Activated T-cell treated with anti-CD3 and anti-CD28 coated beads, Interleukin-2, amount 50 U/mL, for 1 hour (primary cell): ENCODE results near the gene G2E3.
"Not testable (repeated sequence)": the region's sequence is repeated elsewhere in the genome, so short reads cannot be mapped to it uniquely, and the experiment has no call there.

Experiments
- DNase-seq: peaks from one replicate; pipeline ENCODE4 v3.0.0-alpha.2; 2020

G2E3 gene, protein sequence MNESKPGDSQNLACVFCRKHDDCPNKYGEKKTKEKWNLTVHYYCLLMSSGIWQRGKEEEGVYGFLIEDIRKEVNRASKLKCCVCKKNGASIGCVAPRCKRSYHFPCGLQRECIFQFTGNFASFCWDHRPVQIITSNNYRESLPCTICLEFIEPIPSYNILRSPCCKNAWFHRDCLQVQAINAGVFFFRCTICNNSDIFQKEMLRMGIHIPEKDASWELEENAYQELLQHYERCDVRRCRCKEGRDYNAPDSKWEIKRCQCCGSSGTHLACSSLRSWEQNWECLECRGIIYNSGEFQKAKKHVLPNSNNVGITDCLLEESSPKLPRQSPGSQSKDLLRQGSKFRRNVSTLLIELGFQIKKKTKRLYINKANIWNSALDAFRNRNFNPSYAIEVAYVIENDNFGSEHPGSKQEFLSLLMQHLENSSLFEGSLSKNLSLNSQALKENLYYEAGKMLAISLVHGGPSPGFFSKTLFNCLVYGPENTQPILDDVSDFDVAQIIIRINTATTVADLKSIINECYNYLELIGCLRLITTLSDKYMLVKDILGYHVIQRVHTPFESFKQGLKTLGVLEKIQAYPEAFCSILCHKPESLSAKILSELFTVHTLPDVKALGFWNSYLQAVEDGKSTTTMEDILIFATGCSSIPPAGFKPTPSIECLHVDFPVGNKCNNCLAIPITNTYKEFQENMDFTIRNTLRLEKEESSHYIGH

DNA sequence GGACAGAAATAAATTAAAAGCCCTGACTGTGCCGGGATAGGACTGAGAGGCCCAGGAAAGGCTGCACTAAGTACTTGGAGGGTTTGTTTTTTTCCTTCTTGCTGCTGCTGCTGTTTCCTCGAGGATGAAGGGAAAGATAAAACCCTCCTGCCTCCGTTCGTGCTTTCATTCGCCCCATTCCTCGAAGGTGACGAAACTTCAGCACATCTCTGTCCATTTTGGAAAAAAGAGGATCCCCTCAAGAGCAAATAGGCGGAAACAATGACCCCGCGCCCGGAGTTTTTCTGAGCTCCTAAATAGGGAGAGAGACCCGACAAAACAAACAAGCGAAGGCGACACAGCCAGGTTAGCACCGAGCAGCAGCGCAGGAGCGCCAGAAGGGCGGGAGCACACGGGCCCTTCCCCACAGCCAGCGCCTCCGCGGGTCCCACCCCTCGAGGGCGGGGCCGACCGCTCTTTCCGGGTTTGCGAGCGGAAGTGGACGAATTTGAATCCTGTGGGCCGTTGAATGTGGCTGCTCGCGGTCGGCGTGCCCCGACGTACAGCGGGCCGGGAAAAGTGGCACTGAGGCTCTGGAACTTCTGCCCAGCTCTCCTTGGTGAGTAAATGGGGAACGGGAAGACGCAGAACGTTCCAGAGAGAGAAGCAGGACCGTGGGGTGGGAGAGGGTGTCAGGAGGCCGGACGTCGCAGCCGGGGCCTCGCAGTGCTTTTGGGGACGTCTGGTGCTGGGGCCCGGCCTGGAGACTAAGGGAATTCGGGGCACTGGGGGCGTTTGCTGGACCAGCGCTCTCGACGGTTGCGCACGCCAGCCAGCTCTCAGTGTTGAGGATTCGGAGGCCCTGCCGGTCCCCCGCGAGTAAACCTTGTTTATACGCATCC is at the start of gene G2E3:
Gene G2E3, plus strand, starts transcription at position 484 of the 881 bp plus-strand sequence. CDS start 21,922 bp downstream, outside the sequence.
- peak; percentile 89 for DNase-seq

DNA sequence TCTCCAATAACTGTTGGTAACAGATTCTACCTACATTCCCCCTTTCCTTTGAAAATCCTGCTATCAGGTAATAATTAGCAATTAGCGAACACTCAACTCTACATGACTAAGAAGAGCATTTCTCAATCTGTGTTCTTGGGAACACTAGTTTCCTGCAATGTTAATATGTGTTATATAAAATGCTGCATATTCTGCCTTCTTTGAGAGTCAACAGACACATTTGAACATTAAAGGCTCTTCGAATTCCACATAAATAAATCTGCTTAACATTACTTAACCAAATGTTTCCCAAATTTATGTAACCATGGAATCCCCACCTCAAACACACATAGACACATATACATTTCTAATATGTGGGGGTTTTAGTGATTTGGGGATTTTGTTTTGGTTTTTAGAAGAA is 41.2 kb upstream of the G2E3 start:
- DNase-seq = no peak

DNA sequence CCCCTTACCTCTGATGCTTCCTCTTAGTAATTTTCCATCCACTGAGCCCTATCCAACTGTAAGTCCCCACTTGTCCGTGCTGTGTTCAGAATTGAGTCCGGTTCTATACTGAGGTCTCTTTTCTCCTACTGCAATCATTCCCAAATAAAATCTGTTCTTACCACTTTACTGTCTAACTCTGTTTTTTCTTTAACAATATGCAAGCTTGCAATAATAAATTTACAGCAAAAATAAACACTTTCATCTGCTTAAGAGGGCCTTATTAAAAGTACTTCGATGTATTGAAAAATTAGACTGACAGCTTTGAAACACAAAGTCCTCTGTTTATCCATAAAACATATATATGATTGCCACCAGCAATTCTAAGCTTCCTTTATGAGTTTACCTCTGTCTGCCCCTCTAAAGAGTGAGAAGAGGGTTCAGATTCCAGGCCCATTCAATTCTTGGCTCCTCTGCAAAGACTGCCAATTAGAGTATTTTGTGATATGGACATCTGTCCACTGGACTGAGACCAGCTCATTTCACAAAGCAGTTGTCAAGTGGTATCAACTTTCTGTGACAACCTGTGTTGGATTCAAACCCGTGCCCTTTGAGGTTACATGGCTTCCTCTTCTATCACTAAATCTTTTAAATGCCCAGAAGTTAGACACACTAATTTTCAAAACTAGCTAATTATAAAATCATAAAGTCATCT is 39.9 kb upstream of the G2E3 start:
- no peak for DNase-seq

DNA sequence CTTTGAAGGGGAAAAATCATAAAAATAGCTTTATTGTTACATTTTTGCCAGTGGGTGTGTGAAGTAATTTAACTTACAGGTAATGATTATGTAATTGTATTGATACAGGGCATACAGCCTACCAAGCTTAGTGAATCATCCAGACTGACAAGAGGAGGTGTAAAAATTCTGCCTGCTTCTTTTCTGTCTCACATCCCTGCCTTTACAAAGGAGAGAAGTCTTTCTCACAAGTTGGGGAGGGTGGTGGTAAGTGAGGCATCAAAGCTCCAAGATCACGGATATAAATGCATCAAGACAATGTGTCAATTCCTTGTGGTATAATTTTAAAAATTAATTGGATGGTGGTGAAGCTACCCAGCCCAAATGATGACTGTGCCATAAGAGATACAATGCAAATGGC is 39.0 kb upstream of the G2E3 start:
- no peak for DNase-seq

DNA sequence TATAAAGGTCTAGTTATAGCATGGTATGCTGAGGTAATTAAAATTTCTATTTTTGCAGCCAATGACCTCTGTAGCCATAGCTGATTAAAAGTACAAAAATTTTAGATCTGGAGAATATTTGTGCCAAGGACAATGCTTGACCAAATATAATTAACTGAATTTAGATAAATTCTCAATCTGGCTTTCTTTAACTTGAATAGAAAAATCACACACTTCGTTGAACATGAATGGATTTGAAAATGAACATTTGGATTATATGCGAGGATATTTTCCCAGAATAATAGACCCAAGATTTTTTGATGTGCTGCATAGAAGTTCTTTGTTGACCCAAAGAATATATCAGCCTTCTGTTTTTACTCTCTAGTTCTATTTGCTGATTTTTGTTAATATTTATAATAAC is 38.4 kb upstream of the G2E3 start:
- no peak for DNase-seq

DNA sequence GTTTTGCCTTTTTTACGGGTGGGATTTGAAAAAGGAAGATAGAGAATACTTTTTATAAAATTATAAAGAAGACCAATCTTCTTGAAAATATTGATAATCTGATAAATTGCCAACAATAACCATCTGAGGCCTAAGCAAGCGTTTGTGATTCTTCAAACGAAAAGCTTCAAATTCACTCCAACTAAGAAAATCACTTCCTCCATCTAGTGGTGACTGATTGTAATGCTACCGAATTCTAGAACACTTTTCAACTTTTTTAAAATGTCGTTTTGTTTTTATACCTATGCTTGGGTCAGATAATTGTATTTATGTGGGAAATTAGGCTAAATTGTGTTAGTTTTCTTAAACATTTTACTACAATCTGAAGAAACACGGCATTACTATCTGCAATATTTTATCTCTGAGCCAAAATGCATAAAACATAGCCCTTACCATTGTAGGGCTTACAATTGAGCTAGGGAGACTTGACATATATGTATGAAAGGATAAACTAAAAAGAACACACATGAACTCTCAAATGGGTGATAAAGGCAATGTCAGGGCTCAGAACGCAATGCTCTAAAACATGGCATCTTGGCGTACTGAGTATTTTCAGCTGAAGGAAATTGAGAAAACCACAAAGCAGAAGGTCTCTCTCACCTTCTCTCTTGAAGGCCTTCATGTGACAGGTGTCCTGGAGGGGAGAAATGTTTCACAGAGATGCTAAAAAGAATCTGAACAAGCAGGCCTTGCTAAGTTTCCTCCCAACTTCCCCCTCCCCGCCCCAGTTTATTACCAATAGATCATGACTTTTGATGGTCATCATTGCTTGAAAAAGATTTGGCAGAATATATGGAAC is 36.8 kb upstream of the G2E3 start:
- DNase-seq = no peak

DNA sequence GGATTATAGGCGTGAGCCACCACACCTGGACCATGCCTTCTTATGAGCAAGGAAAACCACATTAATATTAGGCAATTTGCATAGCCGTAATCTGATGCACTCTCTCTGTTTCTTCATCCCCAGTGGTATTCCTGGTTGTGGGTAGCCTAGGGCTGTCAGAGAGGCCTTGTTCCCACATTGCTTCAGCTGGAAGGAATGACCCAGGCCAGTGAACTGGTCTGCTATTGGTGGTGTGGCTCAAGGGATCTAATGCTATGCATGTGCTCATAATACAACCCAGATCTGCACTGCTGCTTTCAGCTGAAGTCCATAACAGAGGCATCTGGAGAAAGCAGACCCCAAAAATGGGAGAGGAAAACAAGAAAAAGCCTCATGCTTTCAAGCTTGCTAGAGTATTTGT is 33.1 kb upstream of the G2E3 start:
- no peak for DNase-seq

DNA sequence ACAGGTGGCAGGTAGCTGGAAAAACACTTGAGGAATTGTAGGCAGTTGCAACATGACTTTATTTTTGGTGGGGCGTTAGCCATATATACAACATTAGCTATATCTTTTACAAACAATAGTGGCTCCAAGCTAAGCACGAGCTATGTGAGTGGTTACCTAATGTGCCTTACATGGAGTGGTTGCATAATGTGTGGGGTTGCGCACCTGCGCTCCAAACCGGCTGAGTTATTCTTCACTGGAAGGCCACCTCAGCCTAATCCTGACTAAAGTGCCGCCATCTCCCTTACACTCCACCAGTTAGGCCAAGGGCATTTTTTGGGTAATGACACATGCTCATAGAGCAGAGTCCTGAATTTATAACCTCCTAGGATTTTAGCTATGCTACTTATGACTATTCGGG is 31.8 kb upstream of the G2E3 start:
- no peak for DNase-seq

DNA sequence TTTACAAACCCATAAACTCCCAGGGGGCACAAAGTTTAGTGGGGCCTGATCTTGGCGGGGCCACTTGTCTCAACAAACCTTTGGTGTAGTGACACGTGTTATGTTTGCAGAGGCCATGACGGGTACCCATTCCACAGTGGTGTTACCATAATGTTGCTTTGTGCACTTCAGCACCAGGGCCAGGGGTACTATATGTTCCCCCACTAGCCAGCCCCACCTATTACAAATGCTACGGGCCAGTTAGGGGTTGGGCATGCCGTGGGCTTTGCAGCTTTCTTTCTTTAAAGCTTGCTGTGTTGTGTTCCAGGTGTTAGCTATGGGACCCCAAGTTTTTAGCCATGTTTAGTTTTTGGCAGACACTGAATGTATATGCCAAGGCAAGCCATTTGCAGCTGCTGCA is 30.8 kb upstream of the G2E3 start:
- no peak for DNase-seq

DNA sequence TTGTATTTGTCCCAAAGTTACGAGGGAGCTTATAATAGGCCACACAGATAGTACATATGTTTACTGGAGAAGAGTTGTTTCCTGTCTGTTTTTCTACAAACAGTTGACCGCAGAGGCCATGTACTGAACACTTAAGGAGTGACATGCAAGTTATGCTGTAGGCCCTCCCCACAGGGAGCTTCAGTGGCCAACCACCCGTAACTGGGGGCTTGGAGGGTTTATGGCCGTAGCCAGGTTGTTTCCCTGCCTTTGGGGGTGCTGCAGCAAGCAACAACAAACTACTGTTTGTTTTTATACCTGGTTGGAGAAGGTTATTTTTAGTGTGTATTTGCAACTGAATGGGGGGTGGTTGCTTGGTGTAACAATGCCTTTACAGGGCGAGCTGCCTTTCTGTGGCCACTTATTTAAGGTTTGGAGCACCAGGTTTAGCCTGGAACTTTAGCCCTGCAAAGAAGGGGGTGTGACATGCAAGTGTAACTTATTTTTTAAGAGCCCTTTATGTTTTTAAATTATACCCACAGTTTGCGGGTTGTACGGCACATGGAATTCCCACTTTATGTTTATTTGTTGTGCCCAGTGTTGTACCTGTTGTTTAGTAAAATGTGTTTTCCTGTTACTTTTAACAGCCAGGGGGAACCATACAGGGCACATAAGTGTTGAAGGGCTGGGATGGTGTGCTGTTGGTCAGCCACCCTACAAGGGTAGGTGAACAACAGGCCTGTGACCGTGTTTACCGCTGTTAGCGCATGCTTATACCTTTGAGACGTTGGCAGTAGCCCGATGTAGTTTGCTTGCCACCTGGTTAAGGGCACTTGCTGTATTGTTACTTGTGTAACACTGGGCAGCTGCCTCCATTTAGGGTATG is 29.9 kb upstream of the G2E3 start:
- no peak for DNase-seq

DNA sequence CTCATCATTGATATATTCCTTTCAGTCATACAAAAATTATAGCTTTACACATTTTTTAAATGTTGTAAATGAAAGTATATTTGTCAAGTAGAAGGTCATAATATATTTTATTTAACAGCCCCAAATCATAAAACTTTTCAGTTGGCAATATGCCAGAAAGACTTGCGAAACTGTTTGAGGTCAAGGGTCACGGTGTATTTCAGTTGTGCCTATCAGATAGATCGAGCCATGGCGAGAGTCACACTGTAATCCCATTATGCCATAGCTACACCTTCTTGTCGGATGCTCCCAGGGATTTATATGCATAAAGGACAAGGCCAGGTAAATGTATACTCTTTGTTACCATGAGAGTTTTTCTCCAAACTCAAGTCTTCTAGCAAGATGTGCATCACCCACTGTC is 26.7 kb upstream of the G2E3 start:
- no peak for DNase-seq

DNA sequence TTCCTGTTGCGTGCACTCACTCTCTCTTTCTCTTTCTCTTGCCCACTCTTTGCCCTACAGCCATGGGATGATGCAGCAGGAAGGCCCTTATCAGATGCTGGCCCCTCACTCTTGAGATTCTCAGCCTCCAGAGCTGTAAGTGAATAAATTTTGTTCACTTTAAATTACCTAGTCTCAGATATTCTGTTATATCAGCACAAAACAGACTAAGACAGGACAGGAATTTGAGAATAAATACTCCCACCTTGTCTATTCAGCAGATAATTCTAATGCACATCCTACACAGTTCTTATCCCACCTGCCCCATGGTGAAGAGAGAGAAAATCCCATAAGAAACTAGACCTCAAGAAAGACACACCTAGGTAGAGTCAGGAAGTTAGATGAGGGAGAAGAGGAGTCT is 25.8 kb upstream of the G2E3 start:
- DNase-seq = no peak

DNA sequence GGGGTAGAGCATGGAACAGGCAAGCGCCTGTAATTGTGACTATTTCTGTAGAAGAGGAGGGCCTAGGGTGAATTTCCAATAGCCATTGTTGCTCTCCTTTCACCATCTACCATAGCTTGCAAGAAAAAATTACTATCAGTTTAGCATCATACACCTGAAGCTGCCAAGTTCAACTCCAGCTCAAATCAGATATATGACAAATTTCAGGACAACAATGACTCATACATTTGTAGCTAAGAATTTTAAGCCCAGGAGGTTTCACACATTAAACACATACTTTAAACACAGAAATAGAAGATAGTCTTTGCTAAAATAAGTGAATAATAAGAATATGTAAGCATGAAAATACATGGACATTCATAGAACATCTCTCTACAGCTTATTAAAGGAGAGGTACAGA is 17.6 kb upstream of the G2E3 start:
- no peak for DNase-seq

DNA sequence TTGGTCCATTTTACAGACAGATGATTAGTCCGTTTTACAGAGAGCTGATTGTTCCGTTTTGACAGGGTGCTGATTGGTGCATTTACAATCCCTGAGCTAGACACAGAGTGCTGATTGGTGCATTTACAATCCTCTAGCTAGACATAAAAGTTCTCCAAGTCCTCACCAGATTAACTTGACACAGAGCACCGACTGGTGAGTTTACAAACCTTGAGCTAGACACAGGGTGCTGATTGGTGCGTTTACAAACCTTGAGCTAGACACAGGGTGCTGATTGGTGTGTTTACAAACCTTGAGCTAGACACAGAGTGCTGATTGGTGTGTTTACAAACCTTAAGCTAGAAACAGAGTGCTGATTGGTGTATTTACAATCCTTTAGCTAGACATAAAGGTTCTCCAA is 12.2 kb upstream of the G2E3 start:
- DNase-seq = not testable (repeated sequence)

DNA sequence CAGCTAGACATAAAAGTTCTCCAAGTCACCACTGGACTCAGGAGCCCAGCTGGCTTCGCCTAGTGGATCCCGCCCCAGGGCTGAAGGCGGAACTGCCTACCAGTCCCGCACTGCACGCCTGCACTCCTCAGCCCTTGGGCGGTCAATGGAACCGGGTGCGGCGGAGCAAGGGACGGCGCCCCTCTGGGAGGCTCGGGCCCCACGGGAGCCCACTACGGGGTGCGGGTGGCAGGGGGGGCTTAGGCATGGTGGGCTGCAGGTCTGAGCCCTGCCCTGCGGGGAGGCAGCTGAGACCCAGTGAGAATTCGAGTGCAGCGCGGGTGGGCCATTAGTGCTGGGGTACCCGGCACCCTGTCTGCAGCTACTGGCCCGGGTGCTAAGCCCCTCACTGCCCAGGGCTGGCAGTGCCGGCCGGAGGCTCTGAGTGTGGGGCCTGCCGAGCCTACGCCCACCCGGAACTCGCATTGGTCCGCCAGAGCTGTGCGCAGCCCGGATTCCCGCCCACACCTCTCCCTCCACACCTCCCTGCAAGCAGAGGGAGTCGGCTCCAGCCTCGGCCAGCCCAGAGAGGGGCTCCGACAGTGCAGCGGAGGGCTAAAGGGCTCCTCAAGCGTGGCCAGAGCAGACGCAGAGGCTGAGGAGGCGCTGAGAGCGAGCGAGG is 11.4 kb upstream of the G2E3 start:
- DNase-seq = no peak

DNA sequence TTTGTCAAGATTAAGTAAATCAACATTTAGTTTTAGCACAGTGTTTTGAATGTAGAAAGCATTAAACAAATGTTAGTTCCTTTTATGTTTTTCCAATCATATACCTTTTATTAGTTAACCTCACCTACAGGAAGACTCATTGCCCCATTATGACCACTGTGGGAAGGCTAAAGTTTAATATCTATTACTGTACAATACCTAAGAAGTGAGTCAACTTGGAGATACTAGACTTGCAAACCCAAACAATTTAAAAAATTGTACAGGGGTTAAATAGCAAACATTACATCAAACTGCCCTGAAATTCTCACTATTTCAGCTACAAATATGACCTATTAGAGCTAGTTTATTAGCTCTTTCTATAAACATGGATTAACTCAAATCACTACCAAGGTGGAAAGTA is 8.6 kb upstream of the G2E3 start:
- no peak for DNase-seq

DNA sequence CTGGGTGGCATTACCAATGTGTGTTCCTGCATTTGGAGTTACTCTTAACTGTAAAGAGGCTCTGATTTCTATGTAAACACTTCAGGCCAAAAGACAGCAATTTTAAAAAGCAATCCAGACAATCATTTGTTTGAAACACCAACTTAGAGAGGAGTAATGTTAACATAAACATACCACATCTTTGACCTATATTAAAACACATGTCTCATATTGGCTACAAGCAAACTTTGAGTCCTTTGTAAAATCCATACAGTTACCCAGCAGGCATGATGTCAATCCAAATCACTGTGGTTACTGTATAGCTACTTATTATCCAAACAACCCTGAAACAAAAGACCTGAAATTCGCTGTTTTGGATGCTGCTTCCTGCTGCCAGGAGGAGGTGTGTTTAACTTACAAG is 7.5 kb upstream of the G2E3 start:
- no peak for DNase-seq

DNA sequence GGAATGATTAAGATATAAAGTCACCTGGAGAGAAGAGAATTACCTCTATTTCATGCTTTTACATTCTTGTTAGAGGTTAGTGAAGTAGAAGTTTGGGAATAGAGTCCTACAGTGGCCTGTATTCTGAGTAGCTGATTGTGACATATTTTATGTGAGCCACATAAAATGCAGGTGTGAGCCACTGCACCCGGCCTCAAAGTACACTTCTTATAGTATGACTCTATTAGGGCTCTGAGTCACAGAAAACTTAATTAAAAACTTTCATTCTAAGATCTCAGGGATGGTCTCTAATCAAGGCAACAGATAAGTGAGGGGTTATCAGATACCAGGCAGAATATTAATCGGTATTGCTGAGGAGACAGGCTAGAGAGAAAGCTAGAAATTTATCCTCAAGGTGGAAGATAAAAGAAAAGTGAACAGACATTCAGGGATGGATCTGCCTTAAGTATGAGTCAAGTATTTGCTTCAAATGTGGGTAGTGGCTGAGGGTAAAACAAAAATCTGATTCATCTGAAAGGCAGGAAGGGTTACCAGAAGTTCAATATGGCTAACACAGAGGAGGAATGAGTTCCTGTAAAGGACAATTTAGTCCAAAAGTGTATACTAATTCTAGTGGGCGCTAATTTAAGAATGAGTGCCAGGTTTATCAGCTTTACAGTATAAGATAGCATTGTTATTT is 5.5 kb upstream of the G2E3 start:
- no peak for DNase-seq

DNA sequence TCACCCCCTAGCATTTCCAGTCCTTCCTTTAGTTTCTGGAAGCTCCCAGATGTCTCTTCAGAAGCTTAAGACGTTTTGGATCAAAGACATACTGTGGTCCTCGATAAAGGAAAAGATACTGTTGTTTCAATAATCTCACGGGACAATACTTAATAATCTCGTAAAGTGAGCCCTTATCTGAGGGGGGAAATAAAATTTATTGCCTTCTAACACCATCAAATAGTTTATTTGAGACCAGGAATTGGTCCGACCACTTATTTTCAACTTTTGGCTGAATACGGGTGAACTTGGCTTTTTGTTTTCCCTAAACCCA is 640 bp upstream of the G2E3 start:
- no peak for DNase-seq

DNA sequence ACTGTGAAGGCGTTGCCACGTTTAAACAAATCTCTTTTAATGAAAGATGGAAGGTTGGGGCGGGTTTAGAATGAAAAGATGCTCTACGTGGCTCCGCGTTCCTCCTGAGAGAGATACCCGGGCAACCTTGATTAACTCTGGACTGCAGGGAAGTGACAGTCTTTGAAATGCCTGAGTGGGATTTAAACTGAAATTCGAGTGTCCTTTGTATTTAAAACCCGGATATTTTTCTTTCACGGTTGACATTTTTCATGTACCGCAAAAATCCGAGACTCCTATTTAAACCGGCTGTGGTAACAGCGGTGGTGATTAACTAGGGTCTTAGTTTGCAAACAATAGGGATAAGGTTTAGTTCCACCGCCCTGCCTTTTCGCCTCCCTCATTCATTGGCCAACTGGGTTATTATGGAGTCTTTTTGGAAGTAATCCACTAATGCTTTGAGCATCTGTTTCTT is 707 bp downstream of the G2E3 start:
- DNase-seq = no peak
